ENCODE measurements around the gene HSP90AB1. TPM values are rescaled to one million over a fixed set of nuclear protein-coding genes. Genes with fewer than 3 reads are reported as not detected.
A peak's percentile ranks its signal among the peaks of the same experiment; 100 is the strongest.

The HSP90AB1 gene
- polyA plus RNA-seq, 3 donors, result 119 to 242 (median 145) TPM

DNA sequence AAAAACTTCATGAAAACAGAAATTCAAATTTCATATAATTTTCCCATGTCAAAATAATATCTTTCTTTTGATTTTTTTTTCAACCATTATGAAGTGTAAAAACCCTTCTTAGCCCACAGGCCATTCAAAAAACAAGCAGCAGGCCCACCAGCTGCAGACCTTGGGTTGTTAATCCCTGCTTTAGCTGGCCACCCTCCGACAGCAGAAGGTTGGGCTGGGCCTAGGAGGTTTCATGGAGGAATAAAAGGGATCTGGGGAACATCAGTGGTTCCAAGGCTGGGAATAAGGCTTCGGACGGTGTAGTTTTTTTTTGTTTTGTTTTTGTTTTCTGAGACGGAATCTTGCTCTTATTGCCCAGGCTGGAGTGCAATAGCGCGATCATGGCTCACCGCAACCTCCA lies 3.6 kb upstream of the HSP90AB1 start:
- H3K36me3 Mint-ChIP-seq, result peaks cover 0 to under 1% of the 10 kb centered on the region in 2 donors
- no peak overlapping the region for H3K4me3 Mint-ChIP-seq
- DNase-seq, result no peak
- Histone ChIP-seq H3K27ac (ENCODE audit: low read depth in 1 of 2, low read length in 2 of 2) (no peak overlapping the region), H3K4me3 (replicated peaks in 1 of 3; ENCODE audit: low read depth in 2 of 3, low read length in 3 of 3) (no peak overlapping the region), H3K9ac (ENCODE audit: insufficient read depth, low read length, poor library complexity, severe bottlenecking) (no peak overlapping the region), H3K4me1 (ENCODE audit: control insufficient read depth in 1 of 2, insufficient read depth in 2 of 2, low read length in 2 of 2) (peaks cover 16 to 23% of the 10 kb centered on the region in 2 donors), H3K9me3 (replicated peaks in 1 of 2; ENCODE audit: control insufficient read depth in 1 of 2, insufficient read depth in 1 of 2, low read length in 2 of 2) (no peaks in the 10 kb centered on the region), H3K79me2 (ENCODE audit: insufficient read depth, low read length) (peaks cover 15% of the 10 kb centered on the region), H4K20me1 (ENCODE audit: insufficient read depth, low read length) (peaks cover 14% of the 10 kb centered on the region), H3K4me2 (replicated peaks; ENCODE audit: extremely low read depth, low read length, poor library complexity, severe bottlenecking) (no peak overlapping the region), H2AFZ (ENCODE audit: insufficient read depth, low read depth, low read length, poor library complexity, severe bottlenecking) (no peak overlapping the region), H3K27me3 (ENCODE audit: control insufficient read depth in 2 of 2, insufficient read depth in 2 of 2, low read length in 2 of 2) (no peaks in the 10 kb centered on the region), H3K36me3 (replicated peaks in 1 of 2; ENCODE audit: control insufficient read depth in 1 of 2, insufficient read depth in 2 of 2, low read length in 2 of 2) (no peaks in the 10 kb centered on the region)
- no peak overlapping the region for H3K27ac Mint-ChIP-seq
- peaks cover 0 to 2% (median 0%) of the 10 kb centered on the region in 7 donors for H3K9me3 Mint-ChIP-seq
- peaks cover 17% of the 10 kb centered on the region for H3K4me1 Mint-ChIP-seq
- peaks cover 3 to 10% (median 3%) of the 10 kb centered on the region in 3 donors for H3K27me3 Mint-ChIP-seq (ENCODE audit: low read depth in 3 of 3)
- 93% methylated on average over 3 of the region's 7 CpGs for WGBS (ENCODE audit: insufficient coverage)
- TF ChIP-seq, protein P1, sequence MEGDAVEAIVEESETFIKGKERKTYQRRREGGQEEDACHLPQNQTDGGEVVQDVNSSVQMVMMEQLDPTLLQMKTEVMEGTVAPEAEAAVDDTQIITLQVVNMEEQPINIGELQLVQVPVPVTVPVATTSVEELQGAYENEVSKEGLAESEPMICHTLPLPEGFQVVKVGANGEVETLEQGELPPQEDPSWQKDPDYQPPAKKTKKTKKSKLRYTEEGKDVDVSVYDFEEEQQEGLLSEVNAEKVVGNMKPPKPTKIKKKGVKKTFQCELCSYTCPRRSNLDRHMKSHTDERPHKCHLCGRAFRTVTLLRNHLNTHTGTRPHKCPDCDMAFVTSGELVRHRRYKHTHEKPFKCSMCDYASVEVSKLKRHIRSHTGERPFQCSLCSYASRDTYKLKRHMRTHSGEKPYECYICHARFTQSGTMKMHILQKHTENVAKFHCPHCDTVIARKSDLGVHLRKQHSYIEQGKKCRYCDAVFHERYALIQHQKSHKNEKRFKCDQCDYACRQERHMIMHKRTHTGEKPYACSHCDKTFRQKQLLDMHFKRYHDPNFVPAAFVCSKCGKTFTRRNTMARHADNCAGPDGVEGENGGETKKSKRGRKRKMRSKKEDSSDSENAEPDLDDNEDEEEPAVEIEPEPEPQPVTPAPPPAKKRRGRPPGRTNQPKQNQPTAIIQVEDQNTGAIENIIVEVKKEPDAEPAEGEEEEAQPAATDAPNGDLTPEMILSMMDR (IDR thresholded peaks at IDR 0.05), result no peak
- intact Hi-C loops (cut with micrococcal nuclease), result no loop called here

DNA sequence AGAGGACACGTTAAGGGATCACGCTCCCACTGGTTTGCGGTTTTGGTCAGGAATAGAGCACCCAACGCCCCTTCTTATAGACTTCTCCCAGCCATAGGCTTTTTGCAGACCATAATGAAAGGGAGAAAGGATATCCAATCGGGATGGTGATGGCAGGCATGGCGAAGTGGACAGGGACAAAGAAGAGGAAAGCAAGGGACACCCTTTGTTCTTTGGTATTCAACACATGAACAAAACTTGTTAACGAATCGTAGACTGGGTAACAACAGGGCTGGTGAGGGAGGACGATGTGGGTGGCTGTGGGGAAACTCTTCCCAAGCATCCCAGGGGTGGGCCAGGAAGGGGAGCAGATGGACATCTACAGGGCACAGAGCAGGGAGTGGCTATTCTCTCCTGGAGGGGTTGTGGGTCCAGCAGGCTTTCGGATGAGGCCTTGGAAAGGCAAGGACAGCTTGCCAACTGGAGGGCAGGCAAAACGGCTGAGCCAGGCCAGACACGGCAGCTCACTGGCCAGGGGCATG lies 1.4 kb upstream of the HSP90AB1 start:
- Histone ChIP-seq H3K4me1 (ENCODE audit: control insufficient read depth in 1 of 2, insufficient read depth in 2 of 2, low read length in 2 of 2) (peaks cover 19 to 36% of the 10 kb centered on the region in 2 donors), H4K20me1 (ENCODE audit: insufficient read depth, low read length) (peaks cover 35% of the 10 kb centered on the region), H3K9me3 (replicated peaks in 1 of 2; ENCODE audit: control insufficient read depth in 1 of 2, insufficient read depth in 1 of 2, low read length in 2 of 2) (no peaks in the 10 kb centered on the region), H3K36me3 (replicated peaks in 1 of 2; ENCODE audit: control insufficient read depth in 1 of 2, insufficient read depth in 2 of 2, low read length in 2 of 2) (peaks cover 12 to 19% of the 10 kb centered on the region in 2 donors), H2AFZ (ENCODE audit: insufficient read depth, low read depth, low read length, poor library complexity, severe bottlenecking) (peak overlapping the region; percentile 94), H3K4me2 (replicated peaks; ENCODE audit: extremely low read depth, low read length, poor library complexity, severe bottlenecking) (peak overlapping the region; percentile 95), H3K4me3 (replicated peaks in 1 of 3; ENCODE audit: low read depth in 2 of 3, low read length in 3 of 3) (peak overlapping the region in 2 of 3 experiments; percentile 99 to 100), H3K79me2 (ENCODE audit: insufficient read depth, low read length) (peaks cover 35% of the 10 kb centered on the region), H3K27me3 (ENCODE audit: control insufficient read depth in 2 of 2, insufficient read depth in 2 of 2, low read length in 2 of 2) (no peaks in the 10 kb centered on the region), H3K9ac (ENCODE audit: insufficient read depth, low read length, poor library complexity, severe bottlenecking) (no peak overlapping the region), H3K27ac (ENCODE audit: low read depth in 1 of 2, low read length in 2 of 2) (peak overlapping the region in 1 of 2 donors; percentile 93)
- peaks cover 0 to 2% (median 0%) of the 10 kb centered on the region in 7 donors for H3K9me3 Mint-ChIP-seq
- intact Hi-C loops (cut with micrococcal nuclease), result loop anchor here in 1 of 2 donors (5.0 kb wide), 1 partner anchor 618 kb away; the partner anchor contains the start of gene GTPBP2
- no peak for DNase-seq
- H3K36me3 Mint-ChIP-seq, result peaks cover 20 to 22% of the 10 kb centered on the region in 2 donors
- H3K27ac Mint-ChIP-seq, result peak overlapping the region in 4 of 7 donors; percentile 25 to 94 (median 38)
- peak overlapping the region; percentile 96 to 98 for H3K4me3 Mint-ChIP-seq
- peaks cover 0 to 10% (median 0%) of the 10 kb centered on the region in 3 donors for H3K27me3 Mint-ChIP-seq (ENCODE audit: low read depth in 3 of 3)
- peaks cover 29% of the 10 kb centered on the region for H3K4me1 Mint-ChIP-seq
- 75% methylated on average over 8 of the region's 12 CpGs for WGBS (ENCODE audit: insufficient coverage)
- TF ChIP-seq, protein P1 (IDR thresholded peaks at IDR 0.05), result no peak

Measured in CD14-positive monocyte (primary cell).